GM19238 (cell line): ENCODE data around the gene MAP3K7.

Experiments used
- DNase-seq: peaks from one replicate; pipeline ENCODE4 v3.0.0; 2011; ENCODE audit warnings: low spot score; ENCODE audit not compliant: insufficient read length

MAP3K7 gene

DNA sequence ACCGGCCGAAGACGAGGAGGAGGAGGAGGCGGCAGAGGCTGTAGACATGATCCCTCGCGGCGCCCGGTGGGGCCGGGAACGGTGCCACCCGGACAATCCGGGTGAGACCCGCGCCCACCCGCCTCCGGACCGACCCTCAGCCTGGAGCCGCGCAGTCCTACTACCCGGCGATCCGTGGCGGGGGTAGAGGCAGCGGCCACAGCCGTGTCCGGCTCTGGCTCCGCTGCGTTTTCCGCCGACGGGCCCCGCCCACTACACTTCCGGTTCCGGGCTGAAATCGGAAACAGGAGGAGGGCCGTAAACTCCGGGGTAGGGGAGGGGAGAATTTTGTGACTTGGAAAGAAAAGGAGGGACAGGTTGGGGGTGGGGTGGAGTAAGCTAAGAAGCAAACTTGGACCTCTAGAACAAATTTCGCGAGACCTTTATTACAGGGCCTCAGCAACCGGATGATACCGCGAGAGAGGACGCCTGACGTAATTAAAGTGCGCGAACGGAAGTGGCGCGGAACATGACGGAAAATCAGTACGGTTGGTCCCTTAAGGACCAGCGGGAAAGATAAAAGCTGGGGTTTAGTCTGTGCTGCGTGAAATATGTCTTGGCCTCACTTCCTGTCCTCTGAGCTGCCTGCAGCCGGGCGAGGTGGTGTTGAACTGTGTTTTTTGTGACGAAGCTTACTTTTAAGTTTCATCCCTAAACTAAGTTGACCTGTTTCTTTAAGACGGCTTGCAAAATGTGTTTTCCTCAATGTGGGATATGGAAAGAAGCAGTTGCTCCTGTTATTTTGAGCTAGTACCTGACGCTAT, at the start of gene MAP3K7:
Gene MAP3K7, minus strand, starts transcription at position 237 of the 803 bp plus-strand sequence. Its CDS starts 189 bp downstream, at position 48.
- peak; percentile 56 for DNase-seq

DNA sequence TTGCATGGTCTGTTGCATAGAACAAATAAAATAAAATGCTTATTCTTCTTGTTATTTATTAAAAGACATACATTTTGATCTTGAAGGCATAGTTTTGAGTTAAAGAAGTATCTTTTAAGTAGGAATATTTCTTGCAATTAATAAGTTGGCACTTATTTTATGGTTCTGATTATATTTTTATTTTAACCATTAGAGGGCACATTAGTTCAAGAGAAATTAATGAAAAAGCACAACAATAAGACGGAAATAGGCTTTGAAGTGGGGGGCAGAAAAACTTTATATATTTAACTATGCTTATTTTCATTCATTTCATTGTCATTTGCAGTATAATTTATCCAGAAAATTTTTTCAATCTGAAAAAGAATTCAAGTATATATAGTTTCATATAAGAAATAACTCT, 44.2 kb upstream of the MAP3K7 start:
- DNase-seq, result no peak

DNA sequence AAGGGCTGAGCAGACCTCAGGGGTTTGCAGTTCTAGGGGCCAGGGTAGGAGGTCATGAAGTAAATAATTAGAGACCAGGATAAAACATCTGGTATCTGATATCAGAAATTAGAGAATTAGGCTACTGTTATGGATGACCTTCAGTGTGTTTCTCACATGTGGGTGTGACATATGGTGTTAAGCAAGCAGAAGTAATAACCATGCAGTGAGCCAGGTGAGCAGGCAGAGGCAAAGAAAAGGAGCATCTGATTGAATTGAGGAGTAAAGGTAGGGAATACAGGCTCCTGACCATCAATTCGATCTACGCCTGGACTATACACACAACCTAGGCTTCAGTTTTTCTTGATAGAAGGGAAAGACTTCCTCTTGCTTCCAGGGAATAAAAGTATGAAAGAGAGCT, 34.7 kb upstream of the MAP3K7 start:
- no peak for DNase-seq

DNA sequence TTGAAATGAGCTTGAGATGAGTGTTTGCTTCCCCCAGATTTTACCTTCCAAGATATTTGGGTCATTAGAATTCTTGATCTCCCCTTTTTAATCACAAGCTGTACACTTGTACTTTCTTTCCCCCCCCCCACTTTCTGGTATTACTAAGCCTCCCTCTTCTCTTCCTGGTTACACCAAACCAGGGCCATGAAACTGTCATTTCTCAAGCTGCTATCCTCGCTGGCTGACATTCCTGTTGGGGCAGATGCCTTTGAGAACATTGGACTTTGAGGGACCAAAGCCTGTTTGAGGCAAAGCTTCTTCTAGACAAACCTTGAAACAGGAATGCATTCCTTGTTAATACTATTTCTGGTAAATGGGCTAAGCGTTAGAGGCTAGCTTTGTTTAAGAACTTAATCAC, 32.3 kb upstream of the MAP3K7 start:
- no peak for DNase-seq

DNA sequence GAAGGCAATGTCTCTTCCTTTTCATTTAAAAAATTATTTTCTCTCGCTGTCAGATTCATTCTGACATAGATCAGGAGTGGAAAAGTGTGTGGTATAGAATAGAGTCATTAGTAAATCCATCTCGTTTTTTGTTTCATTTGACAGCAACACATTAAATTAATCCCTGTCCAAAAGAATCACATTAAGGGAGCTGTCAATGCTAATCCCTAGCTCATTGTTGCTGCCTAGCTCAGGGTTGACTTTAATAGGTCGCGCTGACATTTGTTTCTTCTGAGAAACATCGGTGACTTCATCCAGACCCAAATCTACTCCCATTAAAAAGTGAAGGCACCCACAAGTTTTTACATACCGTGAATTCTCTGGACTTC, 25.4 kb upstream of the MAP3K7 start:
- no peak for DNase-seq

DNA sequence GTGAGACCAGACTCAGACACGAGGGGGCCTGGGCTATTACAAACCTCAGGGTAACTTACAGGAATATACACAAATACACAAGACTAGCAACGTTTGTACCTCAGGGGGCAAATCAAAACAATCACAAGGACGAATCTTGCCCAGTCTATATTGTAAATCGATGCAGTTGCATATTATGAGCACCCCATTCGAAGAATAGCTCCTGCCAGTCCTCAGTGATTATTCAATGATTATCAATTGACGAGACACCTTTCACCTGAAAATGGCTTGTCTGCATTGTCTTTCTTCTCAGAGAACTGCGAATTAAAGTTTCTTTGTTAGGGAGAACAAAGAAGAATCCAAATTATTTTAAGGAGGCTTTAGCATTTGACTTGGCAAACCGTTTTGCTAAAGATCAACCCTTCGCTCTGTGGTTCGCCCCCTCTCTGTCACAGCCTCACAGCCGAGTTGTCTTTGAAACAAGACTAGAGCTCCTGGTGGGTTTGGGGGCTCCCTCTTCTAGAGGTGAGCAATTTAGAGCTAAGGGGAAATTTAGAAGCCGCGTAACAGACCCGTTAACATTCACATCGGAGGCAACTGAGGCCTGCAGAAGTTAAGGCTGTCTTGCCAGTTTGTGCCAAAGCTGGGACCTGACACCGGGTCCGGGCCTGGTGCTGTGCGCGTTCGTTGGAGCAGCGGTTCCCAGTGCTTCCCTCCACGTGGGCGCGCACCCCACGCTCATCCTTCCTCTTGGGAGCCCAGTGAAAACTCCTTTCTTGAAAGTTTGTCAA, 24.9 kb upstream of the MAP3K7 start:
- DNase-seq, result no peak

DNA sequence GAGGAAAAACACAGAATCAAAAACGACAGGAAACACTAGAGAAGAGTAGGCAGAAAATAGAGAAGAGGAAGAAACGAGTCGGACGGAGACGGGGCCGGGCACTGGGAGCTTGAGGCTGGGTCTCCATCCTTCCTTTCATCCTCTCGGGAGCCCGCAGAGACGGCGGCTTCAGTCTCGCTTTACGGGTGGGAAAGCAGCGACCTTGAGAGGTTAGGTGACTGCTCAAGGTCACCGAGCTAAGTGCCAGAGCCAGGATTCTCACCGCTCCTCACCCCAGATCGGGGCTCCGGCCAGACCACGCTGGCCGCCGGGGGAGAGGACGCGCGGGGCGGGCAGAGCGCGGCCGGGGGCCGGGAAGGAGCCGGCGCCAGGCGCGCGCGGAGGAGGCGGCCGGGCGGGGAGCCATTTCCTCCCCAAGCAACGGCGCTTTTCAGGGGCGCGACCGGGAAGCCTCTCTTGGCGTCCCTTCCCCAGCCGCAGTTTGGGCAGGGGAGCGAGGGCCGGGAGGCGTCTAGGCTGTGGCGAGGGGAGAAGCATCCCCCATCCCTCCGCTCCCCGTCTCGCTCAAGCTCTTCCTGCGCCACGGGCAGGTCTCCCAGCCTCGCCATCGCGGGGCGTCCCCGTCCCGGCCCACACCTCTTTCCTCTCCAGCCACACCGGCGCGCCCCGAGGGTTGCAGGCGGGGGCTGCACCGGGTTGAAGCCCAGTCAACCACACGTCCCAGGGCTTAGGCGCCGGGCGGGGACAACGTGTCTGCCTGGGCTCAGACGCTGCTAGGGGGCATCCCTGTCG, 24.1 kb upstream of the MAP3K7 start:
- no peak for DNase-seq

DNA sequence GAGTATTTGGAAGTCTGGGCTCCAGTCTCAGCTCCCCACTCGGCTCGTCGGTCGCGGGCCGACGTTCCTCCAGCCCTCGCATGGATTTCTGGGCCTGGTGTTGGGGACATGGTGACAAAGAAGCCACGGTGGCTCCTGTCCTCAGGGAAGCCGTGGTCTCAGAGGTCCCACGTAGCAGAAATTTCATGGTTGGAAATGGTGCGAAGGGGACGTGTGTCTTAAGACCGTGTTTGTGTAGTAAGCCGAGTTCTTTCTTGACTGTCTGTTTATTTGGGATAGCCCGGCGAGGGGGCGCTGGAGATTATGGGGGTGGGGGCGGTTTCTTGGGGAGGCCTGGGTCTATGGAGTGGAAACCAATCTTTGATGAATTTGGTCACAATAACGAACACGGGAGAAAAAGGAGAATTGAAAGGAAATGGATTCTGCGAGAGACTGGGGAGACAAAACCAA, 23.5 kb upstream of the MAP3K7 start:
- DNase-seq, result no peak

DNA sequence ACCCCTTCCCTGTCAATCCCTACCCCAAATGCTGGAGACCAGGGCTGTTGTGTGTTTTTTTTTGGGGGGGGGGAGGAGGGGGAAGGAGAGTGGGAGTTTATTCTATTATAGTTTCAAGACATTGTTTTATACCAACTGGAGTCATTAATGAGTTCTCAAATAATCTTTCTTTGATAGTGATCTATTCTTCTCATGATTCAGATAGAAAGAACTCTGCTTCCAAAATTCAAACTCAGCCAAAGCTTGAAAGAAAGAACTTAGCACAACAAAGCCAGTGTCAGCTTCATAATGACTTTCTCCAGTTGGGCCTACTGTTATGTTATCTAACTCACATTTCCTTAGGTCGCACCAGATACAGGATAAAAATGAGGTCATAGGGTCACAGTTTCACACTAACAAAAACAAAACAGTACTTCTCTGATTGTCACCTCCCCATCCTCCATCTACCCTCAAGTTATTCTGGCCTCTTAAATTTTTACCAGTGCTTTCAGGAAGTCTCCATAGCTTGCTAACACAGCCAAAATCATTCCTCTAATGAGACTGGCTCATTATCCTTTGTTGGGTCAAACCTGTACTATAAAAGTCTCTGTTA, 19.0 kb upstream of the MAP3K7 start:
- DNase-seq, result no peak

DNA sequence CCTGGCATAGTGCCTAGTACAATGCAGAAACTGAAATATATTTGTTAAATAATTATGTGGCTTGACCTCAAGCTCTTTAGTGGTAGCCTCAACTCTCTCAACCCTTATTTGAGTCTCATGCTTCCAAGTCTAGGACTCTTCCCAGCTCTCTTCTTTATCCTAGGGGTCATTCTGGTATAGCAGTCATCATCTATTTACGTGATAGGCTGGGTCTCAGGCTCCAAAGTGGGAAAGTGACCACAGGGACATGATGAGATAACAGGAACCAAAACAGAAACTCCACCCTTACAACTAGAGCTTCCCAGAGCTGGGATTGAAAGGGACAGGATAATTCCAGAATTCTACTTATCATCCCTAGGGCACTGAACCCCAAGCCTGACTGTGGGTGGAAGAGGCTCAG, 17.7 kb upstream of the MAP3K7 start:
- no peak for DNase-seq

DNA sequence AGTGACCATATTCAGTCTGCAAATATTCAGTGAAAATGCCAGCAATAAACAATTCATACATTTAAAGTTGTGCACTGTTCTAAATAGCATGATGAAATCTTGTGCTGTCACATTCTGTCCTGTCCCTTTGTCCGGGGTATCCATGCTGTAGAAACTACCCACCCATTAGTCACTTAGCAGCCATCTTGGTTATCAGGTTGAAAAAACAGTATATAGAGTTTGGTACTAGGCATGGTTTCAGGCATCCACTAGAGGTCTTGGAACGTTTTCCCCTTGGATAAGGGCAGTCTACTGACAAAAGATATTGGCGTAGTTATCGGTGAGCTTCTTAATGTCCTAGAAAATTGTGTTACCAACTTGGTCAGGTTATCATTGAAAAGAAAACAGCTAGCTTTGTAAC, 12.3 kb upstream of the MAP3K7 start:
- DNase-seq, result no peak

DNA sequence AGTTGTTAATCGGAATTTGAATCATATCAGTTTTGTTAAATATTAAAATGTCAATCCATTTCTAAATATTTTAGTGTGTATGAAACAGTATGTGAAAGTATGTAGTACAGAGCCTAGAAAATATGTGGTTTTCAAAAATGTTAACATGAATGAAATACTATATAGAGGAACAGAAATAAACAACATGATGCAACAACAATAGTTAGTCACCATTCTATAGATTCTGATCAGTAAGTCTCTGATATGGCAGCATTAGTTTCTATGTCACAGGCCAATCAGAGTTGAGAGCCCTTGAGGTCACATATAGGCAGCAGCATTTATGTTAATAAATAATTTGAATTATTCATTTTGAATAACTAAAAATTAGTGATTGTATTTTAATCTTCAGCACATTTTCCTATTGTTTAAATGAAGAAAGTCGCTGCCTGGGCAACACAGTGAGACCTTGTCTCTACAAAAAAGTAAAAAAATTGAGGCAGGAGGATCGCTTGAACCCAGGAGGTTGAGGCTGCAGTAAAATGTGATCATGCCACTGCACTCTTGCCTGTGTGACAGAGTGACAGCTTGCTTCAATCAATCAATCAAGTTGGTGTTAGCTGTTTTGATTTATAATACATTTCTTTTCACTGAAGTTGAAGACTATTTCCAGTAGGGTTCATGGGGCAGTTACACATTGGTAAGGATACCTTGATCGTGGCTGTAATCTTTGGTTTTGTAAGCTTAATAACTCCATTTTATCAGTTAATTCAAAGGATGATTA, 11.5 kb upstream of the MAP3K7 start:
- DNase-seq, result no peak

DNA sequence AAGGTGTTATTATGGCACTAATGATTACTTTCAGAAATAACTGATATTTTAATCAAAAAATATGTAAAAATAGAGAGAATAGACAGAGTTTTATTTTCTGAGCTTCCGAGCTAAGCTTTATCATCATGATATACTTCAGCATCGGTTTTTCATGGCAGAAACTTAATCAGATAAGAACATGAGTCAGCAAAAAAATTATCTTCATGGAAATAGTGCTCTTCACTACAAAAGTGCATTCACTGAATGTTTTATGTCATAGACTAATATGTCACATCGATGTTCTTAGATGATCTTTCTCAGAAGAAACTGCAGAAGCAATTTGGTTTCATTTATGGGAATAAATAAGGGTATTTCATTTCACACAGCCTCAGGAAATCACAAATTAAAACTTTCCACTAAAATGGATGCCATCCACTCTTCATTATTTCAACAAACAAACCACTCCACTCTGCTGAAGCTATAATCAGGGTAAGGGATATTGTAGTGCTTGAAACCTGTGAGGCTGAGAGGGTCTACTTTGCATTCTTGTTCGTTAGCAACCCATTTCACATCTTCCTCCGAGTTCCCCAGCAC, 10.2 kb upstream of the MAP3K7 start:
- DNase-seq, result no peak

DNA sequence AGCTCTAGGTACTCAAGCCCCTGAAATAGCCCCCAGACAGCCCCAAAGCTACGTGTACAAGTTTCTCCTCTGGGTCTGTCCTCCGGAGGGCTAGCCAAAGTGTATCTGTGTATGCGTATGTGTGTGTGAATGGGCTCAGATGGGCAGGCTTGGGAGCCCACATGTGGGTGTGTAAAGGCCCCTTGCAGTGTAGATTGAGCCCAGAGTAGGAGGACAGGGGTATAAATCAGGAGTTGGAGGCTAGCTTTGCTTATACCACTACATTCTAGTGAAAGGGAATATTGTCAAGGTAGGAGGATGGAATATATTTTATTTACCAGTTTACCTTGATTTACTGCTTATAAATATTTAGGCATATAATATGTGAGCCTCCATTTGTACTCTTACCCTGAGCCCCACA, 9.0 kb upstream of the MAP3K7 start:
- DNase-seq, result no peak

DNA sequence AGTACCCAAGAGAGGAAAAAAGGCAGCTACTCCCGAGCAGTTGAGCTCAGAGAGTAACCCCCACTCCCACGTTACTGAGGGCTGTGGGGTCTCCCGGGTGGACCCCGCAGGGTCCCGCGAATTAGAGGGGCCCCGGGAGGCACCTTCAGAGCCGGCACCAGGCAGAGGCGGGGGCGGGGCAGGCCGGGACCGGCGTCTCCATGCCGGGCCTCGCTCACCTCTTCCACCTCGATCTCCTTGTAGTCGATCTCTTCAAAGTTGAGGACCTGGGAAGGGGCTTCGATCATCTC, 381 bp downstream of the MAP3K7 start:
- DNase-seq, result no peak

DNA sequence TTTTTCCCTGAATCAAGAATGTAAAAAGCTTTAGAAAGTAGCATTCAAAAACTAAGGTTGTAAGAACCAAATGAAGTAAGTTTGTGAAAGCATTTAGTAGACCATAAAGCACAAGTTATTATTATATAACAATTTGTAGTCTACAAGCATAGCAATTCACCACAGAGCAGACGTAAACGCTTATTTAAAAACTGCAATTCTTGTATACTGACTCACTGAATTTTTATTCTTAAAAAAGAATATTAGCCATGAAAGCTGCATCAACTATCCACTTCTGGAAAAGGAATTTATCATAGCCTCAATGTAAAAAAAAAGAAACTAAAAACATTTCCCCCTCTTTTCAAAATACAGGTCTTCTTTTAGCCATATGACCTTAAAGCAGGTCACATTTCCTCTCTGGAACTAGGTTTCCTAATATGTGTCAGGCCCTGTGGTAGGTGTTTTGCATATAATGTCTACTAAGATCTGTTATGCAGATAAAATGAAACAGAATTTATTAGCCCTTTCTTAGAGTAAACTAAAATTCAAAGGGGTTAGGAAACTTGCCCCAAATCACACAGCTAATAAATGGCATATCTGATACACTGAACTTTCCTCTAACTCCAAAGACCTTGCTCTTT, 2.1 kb downstream of the MAP3K7 start:
- no peak for DNase-seq

DNA sequence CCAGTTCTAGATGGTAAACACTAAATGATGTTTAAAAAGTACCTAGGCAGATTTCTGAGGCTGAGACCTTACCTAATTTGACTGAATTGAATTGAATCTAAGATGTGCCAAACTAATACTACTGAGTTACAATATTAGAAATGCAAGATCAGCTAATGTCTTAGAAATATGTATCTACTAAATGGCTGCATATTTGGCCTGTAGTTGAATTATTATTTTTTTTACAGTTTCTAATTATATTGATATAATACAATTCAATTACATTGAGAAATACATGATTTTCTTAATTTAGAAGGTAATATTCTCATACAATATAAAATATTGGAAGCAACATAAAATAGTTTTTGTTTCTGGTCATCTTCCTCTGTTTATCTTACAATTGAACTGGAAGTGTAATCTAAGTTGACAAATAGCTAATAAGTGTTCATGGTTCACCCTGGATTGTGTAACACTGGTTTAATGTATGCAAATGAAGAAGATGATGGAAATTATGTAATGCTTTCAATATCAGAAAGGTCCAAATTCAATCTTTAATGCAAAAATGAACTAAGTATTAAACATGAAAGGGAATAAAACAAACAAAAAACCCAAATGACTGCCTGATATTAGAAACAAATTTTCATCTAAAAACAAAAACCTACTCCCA, 2.9 kb downstream of the MAP3K7 start:
- DNase-seq, result no peak

DNA sequence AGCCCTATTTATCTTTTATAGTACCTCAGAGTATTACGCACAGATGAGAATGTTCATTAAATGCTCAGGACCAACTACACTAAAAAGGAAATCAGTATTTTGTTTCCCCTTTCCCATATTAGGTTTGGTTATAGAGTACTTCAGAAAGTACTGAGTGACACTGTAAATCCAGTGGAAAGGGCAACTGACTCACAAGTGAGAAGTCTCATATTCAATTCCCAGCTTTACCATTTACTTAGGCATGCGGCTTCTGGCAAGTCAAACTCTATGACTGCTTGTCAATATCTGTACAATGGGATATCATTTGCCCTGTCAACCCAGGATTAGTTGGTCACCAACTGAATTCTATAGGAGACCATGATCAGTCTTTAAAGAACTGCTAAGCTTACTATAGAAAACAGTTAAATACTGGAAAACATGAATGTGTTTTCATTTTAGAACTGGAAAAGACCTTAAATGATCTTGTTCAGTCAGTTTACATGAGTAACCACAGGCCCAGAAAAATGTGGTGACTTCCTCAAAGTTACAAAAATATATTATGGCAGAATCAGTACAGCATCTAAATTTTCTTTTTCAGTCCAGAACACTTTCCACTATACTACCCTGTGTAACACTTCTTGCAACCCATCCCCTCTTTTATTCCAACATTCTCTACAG, 3.6 kb downstream of the MAP3K7 start:
- DNase-seq, result no peak

DNA sequence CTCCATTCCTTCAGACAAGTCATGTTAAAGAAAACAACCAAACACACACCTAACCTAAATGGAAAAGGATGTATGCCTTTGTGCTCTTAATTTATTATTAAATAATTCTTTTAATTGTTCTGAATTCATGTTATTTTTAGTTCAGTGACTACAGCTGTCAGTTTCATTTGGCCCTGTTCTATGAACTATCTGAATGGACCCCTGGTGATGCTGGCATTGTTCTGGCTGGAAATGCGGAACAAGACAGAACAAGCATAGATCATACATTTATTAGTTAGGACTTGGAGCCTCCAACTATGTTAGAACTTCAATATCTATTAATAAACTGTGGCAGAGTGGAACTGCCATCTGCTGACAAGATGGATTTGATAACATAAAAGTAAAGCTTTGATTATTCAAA, 5.7 kb downstream of the MAP3K7 start:
- DNase-seq, result no peak
